ENCODE data around the gene PDE4D.

PDE4D gene

GRCh38 chr5:59473611-59474010, 419.9 kb downstream of the PDE4D start:
- Histone ChIP-seq H3K27me3 (ENCODE audit: control insufficient read depth in 1 of 2, insufficient read depth in 1 of 2, low read length in 2 of 2) (peaks cover 0 to 6% of the 10 kb centered on the region in 2 experiments), H3K14ac (ENCODE audit: low read length in 2 of 2) (no peak overlapping the region), H2AFZ (ENCODE audit: low read depth, low read length) (no peak overlapping the region), H4K8ac (ENCODE audit: low read length) (no peak overlapping the region), H2BK120ac (ENCODE audit: low read depth, low read length) (no peak overlapping the region), H3K27ac (ENCODE audit: low read length, poor library complexity, severe bottlenecking) (no peak overlapping the region), H3K4me1 (ENCODE audit: control insufficient read depth, insufficient read depth, low read depth, low read length) (no peaks in the 10 kb centered on the region), H3K9me3 (ENCODE audit: control insufficient read depth, low read length) (peaks cover 4% of the 10 kb centered on the region), H4K91ac (ENCODE audit: low read length) (no peak overlapping the region), H3K23ac (ENCODE audit: low read length in 2 of 2) (no peak overlapping the region), H3K18ac (ENCODE audit: low read depth in 1 of 2, low read length in 2 of 2) (no peak overlapping the region), H3K4ac (ENCODE audit: low read depth in 1 of 2, low read length in 2 of 2) (no peak overlapping the region), H2BK5ac (ENCODE audit: low read depth, low read length, poor library complexity, severe bottlenecking) (no peak overlapping the region), H3K79me1 (replicated peaks; ENCODE audit: low read length, poor library complexity, severe bottlenecking) (peaks cover 2% of the 10 kb centered on the region), H3K4me2 (ENCODE audit: low read length, poor library complexity, severe bottlenecking) (no peak overlapping the region), H2BK12ac (ENCODE audit: low read length in 2 of 2) (no peak overlapping the region), H3K36me3 (ENCODE audit: control insufficient read depth in 1 of 2, insufficient read depth in 2 of 2, low read depth in 1 of 2, low read length in 2 of 2) (no peaks in the 10 kb centered on the region), H3K9ac (ENCODE audit: low read length) (no peak overlapping the region), H2BK15ac (ENCODE audit: low read depth, poor library complexity, severe bottlenecking) (no peak overlapping the region), H2AK5ac (ENCODE audit: low read length, severe bottlenecking) (no peak overlapping the region), H3K4me3 (ENCODE audit: insufficient read depth in 1 of 2, low read depth in 1 of 2, low read length in 2 of 2) (no peak overlapping the region)
- peak; percentile 34 for DNase-seq

GRCh38 chr5:59471463-59471862, 422.1 kb downstream of the PDE4D start:
- no peak overlapping the region for H2AFZ ChIP-seq (ENCODE audit: low read depth, low read length)
- H2BK5ac ChIP-seq (ENCODE audit: low read depth, low read length, poor library complexity, severe bottlenecking): no peak overlapping the region
- no peak overlapping the region for H3K4me3 ChIP-seq (ENCODE audit: insufficient read depth in 1 of 2, low read depth in 1 of 2, low read length in 2 of 2)
- no peak overlapping the region for H3K27ac ChIP-seq (ENCODE audit: low read length, poor library complexity, severe bottlenecking)
- no peaks in the 10 kb centered on the region for H3K79me1 ChIP-seq (replicated peaks; ENCODE audit: low read length, poor library complexity, severe bottlenecking)
- H2BK12ac ChIP-seq (ENCODE audit: low read length in 2 of 2): no peak overlapping the region
- WGBS: no CpG with 5 or more reads among the region's 1 CpG
- no peak overlapping the region for H4K91ac ChIP-seq (ENCODE audit: low read length)
- peaks cover 4% of the 10 kb centered on the region for H3K9me3 ChIP-seq (ENCODE audit: control insufficient read depth, low read length)
- H3K4ac ChIP-seq (ENCODE audit: low read depth in 1 of 2, low read length in 2 of 2): no peak overlapping the region
- H3K18ac ChIP-seq (ENCODE audit: low read depth in 1 of 2, low read length in 2 of 2): no peak overlapping the region
- no peak overlapping the region for H2AK5ac ChIP-seq (ENCODE audit: low read length, severe bottlenecking)
- H3K4me1 ChIP-seq (ENCODE audit: control insufficient read depth, insufficient read depth, low read depth, low read length): no peaks in the 10 kb centered on the region
- H3K9ac ChIP-seq (ENCODE audit: low read length): no peak overlapping the region
- no peak overlapping the region for H2BK15ac ChIP-seq (ENCODE audit: low read depth, poor library complexity, severe bottlenecking)
- H2BK120ac ChIP-seq (ENCODE audit: low read depth, low read length): no peak overlapping the region
- no peaks in the 10 kb centered on the region for H3K36me3 ChIP-seq (ENCODE audit: control insufficient read depth in 1 of 2, insufficient read depth in 2 of 2, low read depth in 1 of 2, low read length in 2 of 2)
- no peak overlapping the region for H4K8ac ChIP-seq (ENCODE audit: low read length)
- H3K14ac ChIP-seq (ENCODE audit: low read length in 2 of 2): no peak overlapping the region
- H3K23ac ChIP-seq (ENCODE audit: low read length in 2 of 2): no peak overlapping the region
- no peak for DNase-seq
- no peak overlapping the region for H3K4me2 ChIP-seq (ENCODE audit: low read length, poor library complexity, severe bottlenecking)
- peaks cover 0 to 6% of the 10 kb centered on the region in 2 experiments for H3K27me3 ChIP-seq (ENCODE audit: control insufficient read depth in 1 of 2, insufficient read depth in 1 of 2, low read length in 2 of 2)

GRCh38 chr5:59467969-59468368, 425.6 kb downstream of the PDE4D start:
- no peak overlapping the region for H4K91ac ChIP-seq (ENCODE audit: low read length)
- H2AFZ ChIP-seq (ENCODE audit: low read depth, low read length): no peak overlapping the region
- H3K23ac ChIP-seq (ENCODE audit: low read length in 2 of 2): no peak overlapping the region
- no peak overlapping the region for H2BK15ac ChIP-seq (ENCODE audit: low read depth, poor library complexity, severe bottlenecking)
- H2BK120ac ChIP-seq (ENCODE audit: low read depth, low read length): no peak overlapping the region
- WGBS: no CpG with 5 or more reads among the region's 2 CpGs
- H3K4me2 ChIP-seq (ENCODE audit: low read length, poor library complexity, severe bottlenecking): no peak overlapping the region
- no peak overlapping the region for H3K18ac ChIP-seq (ENCODE audit: low read depth in 1 of 2, low read length in 2 of 2)
- no peak overlapping the region for H3K27ac ChIP-seq (ENCODE audit: low read length, poor library complexity, severe bottlenecking)
- H3K9ac ChIP-seq (ENCODE audit: low read length): no peak overlapping the region
- H4K8ac ChIP-seq (ENCODE audit: low read length): no peak overlapping the region
- H3K79me1 ChIP-seq (replicated peaks; ENCODE audit: low read length, poor library complexity, severe bottlenecking): no peaks in the 10 kb centered on the region
- H3K36me3 ChIP-seq (ENCODE audit: control insufficient read depth in 1 of 2, insufficient read depth in 2 of 2, low read depth in 1 of 2, low read length in 2 of 2): no peaks in the 10 kb centered on the region
- no peak overlapping the region for H3K4ac ChIP-seq (ENCODE audit: low read depth in 1 of 2, low read length in 2 of 2)
- no peak overlapping the region for H2AK5ac ChIP-seq (ENCODE audit: low read length, severe bottlenecking)
- H3K27me3 ChIP-seq (ENCODE audit: control insufficient read depth in 1 of 2, insufficient read depth in 1 of 2, low read length in 2 of 2): no peaks in the 10 kb centered on the region
- no peak for DNase-seq
- peaks cover 4% of the 10 kb centered on the region for H3K9me3 ChIP-seq (ENCODE audit: control insufficient read depth, low read length)
- no peak overlapping the region for H3K4me3 ChIP-seq (ENCODE audit: insufficient read depth in 1 of 2, low read depth in 1 of 2, low read length in 2 of 2)
- H2BK12ac ChIP-seq (ENCODE audit: low read length in 2 of 2): no peak overlapping the region
- no peaks in the 10 kb centered on the region for H3K4me1 ChIP-seq (ENCODE audit: control insufficient read depth, insufficient read depth, low read depth, low read length)
- H3K14ac ChIP-seq (ENCODE audit: low read length in 2 of 2): no peak overlapping the region
- H2BK5ac ChIP-seq (ENCODE audit: low read depth, low read length, poor library complexity, severe bottlenecking): no peak overlapping the region

GRCh38 chr5:59466271-59466670, 427.3 kb downstream of the PDE4D start:
- H3K79me1 ChIP-seq (replicated peaks; ENCODE audit: low read length, poor library complexity, severe bottlenecking): peaks cover 2% of the 10 kb centered on the region
- WGBS: 18% methylated on average over 2 of the region's 2 CpGs

More at GRCh38 chr5:59466271-59466670, 427.3 kb downstream of the PDE4D start:
- Histone ChIP-seq H3K18ac (ENCODE audit: low read depth in 1 of 2, low read length in 2 of 2) (no peak overlapping the region), H2AK5ac (ENCODE audit: low read length, severe bottlenecking) (no peak overlapping the region), H3K9me3 (ENCODE audit: control insufficient read depth, low read length) (no peaks in the 10 kb centered on the region), H2BK15ac (ENCODE audit: low read depth, poor library complexity, severe bottlenecking) (no peak overlapping the region), H2BK120ac (ENCODE audit: low read depth, low read length) (no peak overlapping the region), H3K4me3 (ENCODE audit: insufficient read depth in 1 of 2, low read depth in 1 of 2, low read length in 2 of 2) (no peak overlapping the region), H3K23ac (ENCODE audit: low read length in 2 of 2) (no peak overlapping the region), H3K4ac (ENCODE audit: low read depth in 1 of 2, low read length in 2 of 2) (no peak overlapping the region), H3K36me3 (ENCODE audit: control insufficient read depth in 1 of 2, insufficient read depth in 2 of 2, low read depth in 1 of 2, low read length in 2 of 2) (no peaks in the 10 kb centered on the region), H2BK5ac (ENCODE audit: low read depth, low read length, poor library complexity, severe bottlenecking) (no peak overlapping the region), H3K4me2 (ENCODE audit: low read length, poor library complexity, severe bottlenecking) (no peak overlapping the region), H3K4me1 (ENCODE audit: control insufficient read depth, insufficient read depth, low read depth, low read length) (no peaks in the 10 kb centered on the region), H4K91ac (ENCODE audit: low read length) (no peak overlapping the region), H3K27ac (ENCODE audit: low read length, poor library complexity, severe bottlenecking) (peak overlapping the region; percentile 0), H4K8ac (ENCODE audit: low read length) (no peak overlapping the region), H3K9ac (ENCODE audit: low read length) (no peak overlapping the region), H2BK12ac (ENCODE audit: low read length in 2 of 2) (no peak overlapping the region), H3K14ac (ENCODE audit: low read length in 2 of 2) (no peak overlapping the region), H2AFZ (ENCODE audit: low read depth, low read length) (no peak overlapping the region), H3K27me3 (ENCODE audit: control insufficient read depth in 1 of 2, insufficient read depth in 1 of 2, low read length in 2 of 2) (no peaks in the 10 kb centered on the region)
- DNase-seq: peak; percentile 73

Measured in mesenchymal stem cell (in vitro differentiated cells and primary cell).